CD14-positive monocyte (primary cell): ENCODE results near the gene PTPRN2. TPM values are rescaled to one million over a fixed set of nuclear protein-coding genes. Genes with fewer than 3 reads are reported as not detected.

Experiments
- DNase-seq, 3 donors: peaks; one replicate each; pipeline ENCODE4 v3.0.0-alpha.2; 2011 to 2022
- H2AFZ ChIP-seq: 2 replicates; pipeline ENCODE4 v1.6.0; 2012; ENCODE audit warnings: mild to moderate bottlenecking, low read depth, low read length, inconsistent platforms; ENCODE audit not compliant: insufficient read depth, poor library complexity, severe bottlenecking
- H3K27ac ChIP-seq, 2 donors: 1 replicate in 1 of 2; 2 replicates in 1 of 2; pipeline ENCODE4 v1.5.1; 2012 to 2013; ENCODE audit warnings: low read length in 2 of 2, control low read depth in 1 of 2, inconsistent platforms in 1 of 2, low read depth in 1 of 2, mild to moderate bottlenecking in 1 of 2
- H3K27me3 ChIP-seq, 2 donors: one replicate each; pipeline versions ENCODE4 v1.6.0 to v1.6.1; 2011 to 2013; ENCODE audit warnings: low read length in 2 of 2; ENCODE audit not compliant: control insufficient read depth in 2 of 2, insufficient read depth in 2 of 2
- H3K36me3 ChIP-seq, 2 donors: replicated peaks in 1 of 2; 1 replicate in 1 of 2; 2 replicates in 1 of 2; pipeline versions ENCODE4 v1.5.1 to v1.6.1; 2012 to 2013; ENCODE audit warnings: low read length in 2 of 2, control low read depth in 1 of 2, inconsistent platforms in 1 of 2, mild to moderate bottlenecking in 1 of 2; ENCODE audit not compliant: insufficient read depth in 2 of 2, control insufficient read depth in 1 of 2
- H3K4me1 ChIP-seq, 2 donors: 1 replicate in 1 of 2; 2 replicates in 1 of 2; pipeline versions ENCODE4 v1.5.1 to v1.6.1; 2012 to 2013; ENCODE audit warnings: low read length in 2 of 2, control low read depth in 1 of 2, inconsistent platforms in 1 of 2, mild to moderate bottlenecking in 1 of 2, moderate library complexity in 1 of 2; ENCODE audit not compliant: insufficient read depth in 2 of 2, control insufficient read depth in 1 of 2
- H3K4me2 ChIP-seq: replicated peaks from 2 replicates; pipeline ENCODE3; 2012; ENCODE audit warnings: low read length, moderate library complexity, mild to moderate bottlenecking; ENCODE audit not compliant: poor library complexity, severe bottlenecking; ENCODE audit errors: extremely low read depth
- H3K4me3 ChIP-seq, 3 experiments: fragments of 200-600 bp in 1 of 3; sonication (generic) in 1 of 3; replicated peaks in 1 of 3; 1 replicate in 2 of 3; 2 replicates in 1 of 3; pipeline ENCODE4 v1.5.1; 2011 to 2013; ENCODE audit warnings: low read length in 3 of 3, mild to moderate bottlenecking in 3 of 3, control low read depth in 2 of 3, low read depth in 2 of 3, inconsistent platforms in 1 of 3, moderate library complexity in 1 of 3
- H3K79me2 ChIP-seq: 2 replicates; pipeline ENCODE4 v1.6.0; 2012; ENCODE audit warnings: mild to moderate bottlenecking, control low read depth, inconsistent platforms, low read length, moderate library complexity; ENCODE audit not compliant: insufficient read depth
- H3K9ac ChIP-seq: 2 replicates; pipeline ENCODE4 v1.6.0; 2017; ENCODE audit warnings: low read length, mild to moderate bottlenecking; ENCODE audit not compliant: insufficient read depth, poor library complexity, severe bottlenecking
- H3K9me3 ChIP-seq, 2 donors: replicated peaks in 1 of 2; 1 replicate in 1 of 2; 2 replicates in 1 of 2; pipeline versions ENCODE4 v1.5.1 to v1.6.1; 2012 to 2013; ENCODE audit warnings: low read length in 2 of 2, control low read depth in 1 of 2; ENCODE audit not compliant: control insufficient read depth in 1 of 2, insufficient read depth in 1 of 2
- H4K20me1 ChIP-seq: 2 replicates; pipeline ENCODE4 v1.6.0; 2012; ENCODE audit warnings: mild to moderate bottlenecking, low read length, control low read depth, moderate library complexity; ENCODE audit not compliant: insufficient read depth
- H3K27ac Mint-ChIP-seq, 7 donors: one replicate each; pipeline ENCODE4 v1.8.0; 2020; ENCODE audit warnings: mild to moderate bottlenecking in 7 of 7, mixed read lengths in 7 of 7, moderate library complexity in 6 of 7, inconsistent platforms in 2 of 7
- H3K27me3 Mint-ChIP-seq, 3 donors: one replicate each; pipeline ENCODE4 v1.8.0; 2021 to 2022; ENCODE audit warnings: low read depth in 3 of 3, mild to moderate bottlenecking in 3 of 3, mixed read lengths in 3 of 3, moderate library complexity in 3 of 3, inconsistent platforms in 1 of 3
- H3K36me3 Mint-ChIP-seq, 2 donors: one replicate each; pipeline ENCODE4 v1.8.0; 2020; ENCODE audit warnings: mixed read lengths in 2 of 2, inconsistent platforms in 1 of 2, mild to moderate bottlenecking in 1 of 2
- H3K4me1 Mint-ChIP-seq: one replicate; pipeline ENCODE4 v1.8.0; 2020; ENCODE audit warnings: mild to moderate bottlenecking, mixed read lengths
- H3K4me3 Mint-ChIP-seq, 2 donors: one replicate each; pipeline ENCODE4 v1.8.0; 2020; ENCODE audit warnings: mild to moderate bottlenecking in 2 of 2, mixed read lengths in 2 of 2, moderate library complexity in 1 of 2
- H3K9me3 Mint-ChIP-seq, 7 donors: one replicate each; pipeline ENCODE4 v1.8.0; 2020 to 2022; ENCODE audit warnings: mixed read lengths in 7 of 7, mild to moderate bottlenecking in 6 of 7, moderate library complexity in 6 of 7, inconsistent platforms in 2 of 7
- WGBS: methylation state at CpG from one replicate; pipeline ENCODE4 v1.1.5; 2013; ENCODE audit warnings: missing lambda C conversion rate; ENCODE audit not compliant: insufficient coverage; 5-methylcytosine and 5-hydroxymethylcytosine counted together
- intact Hi-C, 2 donors: fragments of 100-400 bp; cut with micrococcal nuclease; formaldehyde crosslinking; loops; one replicate each; pipeline versions ENCODE4 v1.15.0 to v1.15.1; 2023
- polyA plus RNA-seq, 3 donors: library from polyadenylated mRNA; depleted of rRNA in 1 of 3; unstranded in 2 of 3; stranded (reverse) in 1 of 3; fragments of 300-500 nt in 2 of 3; fragments of >200 nt in 1 of 3; fragmentation: Illumina TruSeq in 2 of 3; gene quantifications; 1 replicate in 2 of 3; 2 replicates in 1 of 3; pipeline ENCODE4 v1.2.3, GENCODE V29; 2012 to 2021
- TF ChIP-seq, protein P1 (sequence below): fragments of 200-600 bp; IDR thresholded peaks from one replicate; pipeline ENCODE4 v1.8.0; 2022; ENCODE audit warnings: antibody characterized with exemption, mild to moderate bottlenecking

PTPRN2 gene
- polyA plus RNA-seq, 3 donors, result 0.25 to 1.4 (median 0.97) TPM

- Histone ChIP-seq H3K4me3 (no peak overlapping the region), H3K9ac (no peak overlapping the region), H3K79me2 (no peaks in the 10 kb centered on the region), H2AFZ (peak overlapping the region; percentile 35), H3K9me3 (peaks cover 0 to 4% of the 10 kb centered on the region in 2 donors), H3K4me2 (no peak overlapping the region), H3K36me3 (no peaks in the 10 kb centered on the region), H4K20me1 (no peaks in the 10 kb centered on the region), H3K4me1 (peaks cover 14 to 15% of the 10 kb centered on the region in 2 donors), H3K27ac (no peak overlapping the region), H3K27me3 (no peaks in the 10 kb centered on the region)
- Mint-ChIP-seq H3K4me1 (peaks cover 15% of the 10 kb centered on the region), H3K9me3 (peaks cover 0 to 6% (median 3%) of the 10 kb centered on the region in 7 donors), H3K27ac (no peak overlapping the region), H3K36me3 (no peaks in the 10 kb centered on the region), H3K27me3 (peaks cover 0 to 5% (median 2%) of the 10 kb centered on the region in 3 donors), H3K4me3 (no peak overlapping the region)
- TF ChIP-seq, protein P1, sequence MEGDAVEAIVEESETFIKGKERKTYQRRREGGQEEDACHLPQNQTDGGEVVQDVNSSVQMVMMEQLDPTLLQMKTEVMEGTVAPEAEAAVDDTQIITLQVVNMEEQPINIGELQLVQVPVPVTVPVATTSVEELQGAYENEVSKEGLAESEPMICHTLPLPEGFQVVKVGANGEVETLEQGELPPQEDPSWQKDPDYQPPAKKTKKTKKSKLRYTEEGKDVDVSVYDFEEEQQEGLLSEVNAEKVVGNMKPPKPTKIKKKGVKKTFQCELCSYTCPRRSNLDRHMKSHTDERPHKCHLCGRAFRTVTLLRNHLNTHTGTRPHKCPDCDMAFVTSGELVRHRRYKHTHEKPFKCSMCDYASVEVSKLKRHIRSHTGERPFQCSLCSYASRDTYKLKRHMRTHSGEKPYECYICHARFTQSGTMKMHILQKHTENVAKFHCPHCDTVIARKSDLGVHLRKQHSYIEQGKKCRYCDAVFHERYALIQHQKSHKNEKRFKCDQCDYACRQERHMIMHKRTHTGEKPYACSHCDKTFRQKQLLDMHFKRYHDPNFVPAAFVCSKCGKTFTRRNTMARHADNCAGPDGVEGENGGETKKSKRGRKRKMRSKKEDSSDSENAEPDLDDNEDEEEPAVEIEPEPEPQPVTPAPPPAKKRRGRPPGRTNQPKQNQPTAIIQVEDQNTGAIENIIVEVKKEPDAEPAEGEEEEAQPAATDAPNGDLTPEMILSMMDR, result no peak
- WGBS, result 100% methylated on average over 1 of the region's 7 CpGs
- intact Hi-C loops, result no loop called here
- no peak for DNase-seq
These were observed 50.1 kb downstream of the PTPRN2 start for GRCh38 chr7:158537516-158537882.

DNA sequence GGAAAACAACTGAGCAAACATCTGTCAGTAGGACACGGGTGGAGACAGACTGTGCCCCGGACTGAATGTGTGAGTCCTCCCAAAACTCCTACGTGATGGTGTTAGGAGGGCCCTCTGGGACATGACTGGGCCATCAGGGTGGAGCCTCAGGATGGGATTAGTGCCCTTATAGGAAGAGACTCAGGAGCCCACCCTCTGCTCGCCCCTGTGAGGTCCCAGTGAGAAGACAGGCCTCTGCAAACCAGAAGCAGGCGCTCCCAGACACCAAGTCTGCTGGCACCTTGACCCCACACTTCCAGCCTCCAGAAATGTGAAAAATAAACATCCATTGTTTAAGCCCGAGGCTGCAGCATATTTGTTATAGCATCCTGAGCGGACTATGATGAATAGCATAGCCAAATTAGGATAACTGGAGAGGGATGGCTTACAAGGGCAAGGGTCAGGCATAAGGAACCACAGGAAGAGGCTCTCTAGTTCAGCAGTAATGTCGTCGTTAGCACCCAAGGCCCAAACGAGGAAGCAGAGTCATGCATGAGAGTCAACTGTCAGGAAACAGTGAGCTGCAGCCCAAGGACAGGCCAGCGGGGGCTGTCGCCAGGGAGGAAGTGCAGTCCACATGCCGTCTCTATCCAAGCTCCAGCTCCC, 50.6 kb downstream of the PTPRN2 start:
- Mint-ChIP-seq H3K4me3 (no peak overlapping the region), H3K36me3 (no peaks in the 10 kb centered on the region), H3K4me1 (peaks cover 15% of the 10 kb centered on the region), H3K27ac (peak overlapping the region in 1 of 7 donors; percentile 87), H3K9me3 (peaks cover 0 to 6% (median 3%) of the 10 kb centered on the region in 7 donors), H3K27me3 (peaks cover 0 to 5% (median 2%) of the 10 kb centered on the region in 3 donors)
- H3K9me3 ChIP-seq, result peaks cover 0 to 4% of the 10 kb centered on the region in 2 donors
- H3K27me3 ChIP-seq, result no peaks in the 10 kb centered on the region
- intact Hi-C loops, result no loop called here
- 36% methylated on average over 11 of the region's 13 CpGs for WGBS
- H3K79me2 ChIP-seq, result no peaks in the 10 kb centered on the region
- no peak overlapping the region for H3K9ac ChIP-seq
- no peak overlapping the region for H3K27ac ChIP-seq
- H4K20me1 ChIP-seq, result no peaks in the 10 kb centered on the region
- DNase-seq, result peak in 1 of 3 donors; percentile 14
- no peaks in the 10 kb centered on the region for H3K36me3 ChIP-seq
- H3K4me3 ChIP-seq, result no peak overlapping the region
- TF ChIP-seq, protein P1, result no peak
- peak overlapping the region; percentile 35 for H2AFZ ChIP-seq
- peaks cover 13 to 15% of the 10 kb centered on the region in 2 donors for H3K4me1 ChIP-seq
- H3K4me2 ChIP-seq, result no peak overlapping the region
